GM19193 (cell line): Measurements from ENCODE around the gene MSRB1.

Experiments used
- POLR2A ChIP-seq: IDR thresholded peaks from 4 replicates; pipeline ENCODE4 v1.6.1; 2011; ENCODE audit not compliant: insufficient read depth, insufficient read length; ENCODE audit errors: extremely low read depth

Gene MSRB1

GRCh38 chr16:1973461-1974156 is 30.6 kb upstream of the MSRB1 start:
- no peak for TF ChIP-seq POLR2A

- no peak for TF ChIP-seq POLR2A
Measured at GRCh38 chr16:1972490-1972877, 29.5 kb upstream of the MSRB1 start.

- TF ChIP-seq POLR2A = peak; percentile 96
Measured at GRCh38 chr16:1971796-1972489, 28.9 kb upstream of the MSRB1 start, which contains the start of gene TBL3. TBL3 (plus strand) TSS chr16:1972053; CDS start chr16:1972165, 112 bp downstream.

- TF ChIP-seq POLR2A = no peak
Measured at GRCh38 chr16:1968146-1968953, 25.4 kb upstream of the MSRB1 start.

GRCh38 chr16:1966460-1966859 is 23.5 kb upstream of the MSRB1 start, which contains the start of gene RNF151:
RNF151 (plus strand) TSS chr16:1966856; CDS start chr16:1966882, 26 bp downstream.
- TF ChIP-seq POLR2A = no peak

GRCh38 chr16:1965396-1966001 is 22.5 kb upstream of the MSRB1 start:
- no peak for TF ChIP-seq POLR2A

- TF ChIP-seq POLR2A = peak; percentile 100
Measured at GRCh38 chr16:1964506-1965395, 21.8 kb upstream of the MSRB1 start, which contains the start of gene RPS2. RPS2 (minus strand) TSS chr16:1964826; CDS start chr16:1964625, 201 bp downstream.

- TF ChIP-seq POLR2A = no peak
Measured at GRCh38 chr16:1963806-1964505, 21.0 kb upstream of the MSRB1 start.

- TF ChIP-seq POLR2A = peak; percentile 35
Measured at GRCh38 chr16:1962161-1963153, 19.5 kb upstream of the MSRB1 start.

- TF ChIP-seq POLR2A = no peak
Measured at GRCh38 chr16:1961651-1962067, 18.7 kb upstream of the MSRB1 start.

GRCh38 chr16:1960665-1961630 is 17.9 kb upstream of the MSRB1 start:
- peak; percentile 74 for TF ChIP-seq POLR2A

GRCh38 chr16:1959269-1960039 is 16.5 kb upstream of the MSRB1 start, which contains the start of gene NDUFB10:
NDUFB10 (plus strand) TSS chr16:1959538; CDS start chr16:1959625, 87 bp downstream.
- peak; percentile 79 for TF ChIP-seq POLR2A
